HepG2 (cell line): ENCODE data around the gene SNX2. TPM values are rescaled to one million over a fixed set of nuclear protein-coding genes. Genes with fewer than 3 reads are reported as not detected.

Experiments
- ATAC-seq: fragments of 200-7000 bp; cut with Tn5 transposase; 3 replicates; pipeline ENCODE4 v1.9.1; 2020; ENCODE audit warnings: mild to moderate bottlenecking, moderate library complexity
- BruUV-seq: library from RNA; stranded (reverse); fragments of 400-500 nt; replicated peaks from 2 replicates; lab custom pipeline; 2021; lab: Mats Ljungman, UMichigan
- CTCF ChIA-PET: fragments of 300-600 bp; formaldehyde crosslinking; extraction: SDS; loops from one replicate; lab custom pipeline; 2021; ENCODE audit warnings: low total read pairs, inconsistent platforms, low intra/inter-chr PET ratio; lab: Yijun Ruan, JAX
- POLR2A ChIA-PET: fragments of 350-600 bp; sonication (Branson Sonifier 250); formaldehyde crosslinking; loops from one replicate; lab custom pipeline; 2020; ENCODE audit warnings: antibody characterized with exemption, inconsistent platforms; lab: Yijun Ruan, JAX
- DNase-seq: peaks from one replicate; pipeline ENCODE4 v3.0.0-alpha.2; 2015; ENCODE audit warnings: low spot score
- FAIRE-seq: peaks from 3 replicates; lab custom pipeline; 2011; peaks lifted over from hg19 to GRCh38; lab: Jason Lieb, UNC
- H2AFZ ChIP-seq: one replicate; pipeline ENCODE4 v1.6.1; 2011; ENCODE audit warnings: low read length, inconsistent platforms
- H3K27ac ChIP-seq: fragments of 300-600 bp; 3 replicates; pipeline ENCODE4 v1.8.0; 2011; ENCODE audit warnings: mixed run types, mild to moderate bottlenecking, mixed read lengths, low read length, inconsistent platforms; ENCODE audit not compliant: insufficient read depth; ENCODE audit errors: extremely low read length
- H3K27me3 ChIP-seq, 2 experiments: fragments of 200-600 bp in 1 of 2; 2 replicates in 1 of 2; 3 replicates in 1 of 2; pipeline versions ENCODE4 v1.6.0 to v1.8.0; 2011; ENCODE audit warnings: low read length in 2 of 2, mild to moderate bottlenecking in 2 of 2, moderate library complexity in 2 of 2, inconsistent platforms in 1 of 2; ENCODE audit not compliant: insufficient read depth in 2 of 2, control insufficient read depth in 1 of 2
- H3K36me3 ChIP-seq, 2 experiments: fragments of 200-600 bp in 1 of 2; replicated peaks in 1 of 2; 2 replicates in 1 of 2; 3 replicates in 1 of 2; pipeline versions ENCODE4 v1.5.1 to v1.8.0; 2011; ENCODE audit warnings: low read length in 2 of 2, inconsistent platforms in 1 of 2; ENCODE audit not compliant: insufficient read depth in 2 of 2, control insufficient read depth in 1 of 2
- H3K4me1 ChIP-seq: 2 replicates; pipeline ENCODE4 v1.5.1; 2012; ENCODE audit warnings: low read length, inconsistent platforms; ENCODE audit not compliant: insufficient read depth
- H3K4me2 ChIP-seq: 2 replicates; pipeline ENCODE4 v1.6.0; 2011; ENCODE audit warnings: low read depth, low read length, inconsistent platforms
- H3K4me3 ChIP-seq, 3 experiments: fragments of 200-600 bp in 1 of 3; sonication (generic), shearing (Covaris generic) in 1 of 3; replicated peaks in 1 of 3; 2 replicates each; pipeline ENCODE4 v1.5.1; 2011 to 2016; ENCODE audit warnings: low read length in 3 of 3, inconsistent platforms in 2 of 3, low read depth in 2 of 3, mild to moderate bottlenecking in 2 of 3, control low read depth in 1 of 3, mixed read lengths in 1 of 3; ENCODE audit not compliant: insufficient read depth in 1 of 3
- H3K79me2 ChIP-seq: one replicate; pipeline ENCODE4 v1.6.1; 2011; ENCODE audit warnings: low read length, inconsistent platforms; ENCODE audit not compliant: insufficient read depth
- H3K9ac ChIP-seq: 2 replicates; pipeline ENCODE4 v1.6.0; 2011; ENCODE audit warnings: mild to moderate bottlenecking, low read depth, low read length, inconsistent platforms; ENCODE audit not compliant: insufficient read depth
- H3K9me3 ChIP-seq: 2 replicates; pipeline ENCODE4 v1.5.1; 2012; ENCODE audit warnings: mild to moderate bottlenecking, low read length
- H4K20me1 ChIP-seq: 2 replicates; pipeline ENCODE4 v1.6.0; 2011; ENCODE audit warnings: inconsistent platforms, mild to moderate bottlenecking, low read length, moderate library complexity; ENCODE audit not compliant: insufficient read depth
- ARNTL ChIP-seq: sonication (generic); formaldehyde crosslinking; IDR thresholded peaks from 2 replicates; pipeline ENCODE4 v1.4.0; 2020; ENCODE audit warnings: mild to moderate bottlenecking, missing genetic modification reagents
- DNMT1 ChIP-seq: sonication (generic); formaldehyde crosslinking; IDR thresholded peaks from 2 replicates; pipeline ENCODE4 v1.5.1; 2020; ENCODE audit warnings: mild to moderate bottlenecking, missing genetic modification reagents
- FOXA1 ChIP-seq, 2 experiments: fragments of 450-650 bp in 1 of 2; sonication (generic) in 1 of 2; formaldehyde crosslinking in 1 of 2; IDR thresholded peaks; 2 replicates each; pipeline versions ENCODE4 v1.4.0 to v1.6.1; 2016 to 2020; ENCODE audit warnings: missing genetic modification reagents in 1 of 2
- HNF4G ChIP-seq, 2 experiments: sonication (generic) in 1 of 2; formaldehyde crosslinking in 1 of 2; IDR thresholded peaks; 2 replicates each; pipeline versions ENCODE4 v1.4.0 to v1.6.1; 2011 to 2020; ENCODE audit warnings: borderline replicate concordance in 2 of 2, low read depth in 2 of 2, mild to moderate bottlenecking in 2 of 2, low read length in 1 of 2, missing genetic modification reagents in 1 of 2, moderate library complexity in 1 of 2
- MTA3 ChIP-seq: sonication (generic); formaldehyde crosslinking; IDR thresholded peaks from 2 replicates; pipeline ENCODE4 v1.4.0; 2020; ENCODE audit warnings: missing genetic modification reagents
- NCOA1 ChIP-seq: sonication (generic); formaldehyde crosslinking; IDR thresholded peaks from 2 replicates; pipeline ENCODE4 v1.9.0; 2021; ENCODE audit warnings: missing genetic modification reagents
- NFYC ChIP-seq: IDR thresholded peaks from 2 replicates; pipeline ENCODE4 v1.6.1; 2016; ENCODE audit warnings: missing genetic modification reagents, missing compliant biosample characterization
- REL ChIP-seq: sonication (generic); formaldehyde crosslinking; conservative IDR thresholded peaks from 2 replicates; pipeline ENCODE4 v1.8.0; 2022; ENCODE audit warnings: mild to moderate bottlenecking, missing genetic modification reagents, moderate library complexity
- SETDB1 ChIP-seq: sonication (generic); formaldehyde crosslinking; IDR thresholded peaks from 2 replicates; pipeline ENCODE4 v1.5.1; 2020; ENCODE audit warnings: missing genetic modification reagents, mild to moderate bottlenecking, borderline replicate concordance
- SKI ChIP-seq: fragments of 450-650 bp; IDR thresholded peaks from one replicate; pipeline ENCODE4 v1.6.1; 2018; ENCODE audit warnings: mild to moderate bottlenecking; ENCODE audit not compliant: partially characterized antibody
- ZNF441 ChIP-seq: sonication (generic); formaldehyde crosslinking; IDR thresholded peaks from 2 replicates; pipeline ENCODE4 v1.7.0; 2021; ENCODE audit warnings: missing genetic modification reagents, borderline replicate concordance
- ZNF615 ChIP-seq: sonication (generic); formaldehyde crosslinking; IDR thresholded peaks from 2 replicates; pipeline ENCODE4 v1.5.0; 2020; ENCODE audit warnings: mild to moderate bottlenecking, missing genetic modification reagents, borderline replicate concordance
- ZNF776 ChIP-seq: sonication (generic); formaldehyde crosslinking; IDR thresholded peaks from 2 replicates; pipeline ENCODE4 v1.4.0; 2020; ENCODE audit warnings: mild to moderate bottlenecking, missing genetic modification reagents
- WGBS: methylation state at CpG from one replicate; pipeline ENCODE4 v1.1.6; 2017; ENCODE audit warnings: low lambda C conversion rate; 5-methylcytosine and 5-hydroxymethylcytosine counted together
- in situ Hi-C: cut with HindIII; loops from 2 replicates; pipeline ENCODE4 v1.10.0; 2017; ENCODE audit warnings: low pct_unique_long_range_greater_than_20kb; ENCODE audit not compliant: extremely low pct_ligation_motif_present
- intact Hi-C: fragments of 100-400 bp; cut with micrococcal nuclease; formaldehyde crosslinking; loops from one replicate; pipeline ENCODE4 v1.10.0; 2022; ENCODE audit not compliant: unreplicated experiment
- polyA plus RNA-seq, 8 experiments: library from polyadenylated mRNA; depleted of rRNA in 3 of 8; stranded (reverse) in 7 of 8; unstranded in 1 of 8; fragments of >200 nt; fragmentation: Illumina TruSeq in 4 of 8; extraction: Trizol in 4 of 8; gene quantifications; 2 replicates each; pipeline versions ENCODE4 v1.2.1 to v1.2.3, GENCODE V29; 2011 to 2016; ENCODE audit warnings: low read depth in 4 of 8, missing spikeins in 1 of 8, mixed read lengths in 1 of 8; ENCODE audit not compliant: insufficient read depth in 1 of 8
- total RNA-seq, 5 experiments: library from RNA; depleted of rRNA; stranded (reverse); fragments of >200 nt; fragmentation: Illumina TruSeq; extraction: Trizol; gene quantifications; 2 replicates each; pipeline ENCODE4 v1.2.3, GENCODE V29; 2016; ENCODE audit warnings: low read depth in 1 of 5
- TF ChIP-seq, protein P1 (sequence below): sonication (generic); formaldehyde crosslinking; IDR thresholded peaks from 2 replicates; pipeline ENCODE4 v1.5.0; 2020; ENCODE audit warnings: mild to moderate bottlenecking, missing genetic modification reagents
- TF ChIP-seq, protein P2 (sequence below): IDR thresholded peaks from 2 replicates; pipeline ENCODE4 v1.6.1; 2016; ENCODE audit warnings: mild to moderate bottlenecking, missing biosample characterization, missing genetic modification reagents
- TF ChIP-seq, protein P3 (sequence below): IDR thresholded peaks from 2 replicates; pipeline ENCODE4 v1.4.0; 2020; ENCODE audit warnings: mild to moderate bottlenecking, missing genetic modification reagents
- TF ChIP-seq, protein P4 (sequence below): sonication (generic); formaldehyde crosslinking; IDR thresholded peaks from 2 replicates; pipeline ENCODE4 v1.5.0; 2020; ENCODE audit warnings: missing genetic modification reagents, mild to moderate bottlenecking, borderline replicate concordance
- TF ChIP-seq, protein P5 (sequence below): IDR thresholded peaks from 2 replicates; pipeline ENCODE4 v1.6.1; 2016; ENCODE audit warnings: mild to moderate bottlenecking

The SNX2 gene
- total and polyA plus RNA-seq, 2 of the 13 experiments (the other 11 are each of a cell fraction or from before 2014, with no cell fraction given) = 26.4 to 78.8 TPM

DNA sequence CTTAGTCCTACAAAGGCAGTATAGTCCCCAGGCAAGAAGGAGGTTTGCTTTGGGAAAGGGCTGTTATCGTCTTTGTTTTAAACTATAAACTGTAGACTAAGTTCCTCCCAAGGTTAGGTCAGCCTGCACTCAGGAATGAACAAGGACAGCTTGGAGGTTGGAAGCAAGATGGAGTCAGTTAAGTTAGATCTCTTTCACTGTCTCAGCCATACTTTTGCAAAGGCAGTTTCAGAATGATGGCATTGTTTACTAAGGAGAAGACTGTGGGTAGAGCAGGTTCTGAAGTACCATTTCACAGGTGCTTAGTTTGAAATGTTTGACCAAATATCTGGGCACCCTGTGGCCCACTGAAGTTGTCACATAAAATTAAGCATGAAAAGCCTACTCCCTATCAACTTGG lies 90.0 kb downstream of the SNX2 start:
- in situ Hi-C loops = no loop called here
- no peak for TF ChIP-seq ZNF615
- TF ChIP-seq HNF4G (IDR thresholded peaks at IDR 0.05; ENCODE audit: borderline replicate concordance, low read depth, low read length) = no peak
- TF ChIP-seq HNF4G (CRISPR knock-in tag; IDR thresholded peaks at IDR 0.05; ENCODE audit: borderline replicate concordance, low read depth) = no peak
- TF ChIP-seq, protein P1, sequence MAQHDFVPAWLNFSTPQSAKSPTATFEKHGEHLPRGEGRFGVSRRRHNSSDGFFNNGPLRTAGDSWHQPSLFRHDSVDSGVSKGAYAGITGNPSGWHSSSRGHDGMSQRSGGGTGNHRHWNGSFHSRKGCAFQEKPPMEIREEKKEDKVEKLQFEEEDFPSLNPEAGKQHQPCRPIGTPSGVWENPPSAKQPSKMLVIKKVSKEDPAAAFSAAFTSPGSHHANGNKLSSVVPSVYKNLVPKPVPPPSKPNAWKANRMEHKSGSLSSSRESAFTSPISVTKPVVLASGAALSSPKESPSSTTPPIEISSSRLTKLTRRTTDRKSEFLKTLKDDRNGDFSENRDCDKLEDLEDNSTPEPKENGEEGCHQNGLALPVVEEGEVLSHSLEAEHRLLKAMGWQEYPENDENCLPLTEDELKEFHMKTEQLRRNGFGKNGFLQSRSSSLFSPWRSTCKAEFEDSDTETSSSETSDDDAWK (CRISPR knock-in tag) = no peak
- no peak for TF ChIP-seq NCOA1 (CRISPR knock-in tag)
- TF ChIP-seq, protein P2, sequence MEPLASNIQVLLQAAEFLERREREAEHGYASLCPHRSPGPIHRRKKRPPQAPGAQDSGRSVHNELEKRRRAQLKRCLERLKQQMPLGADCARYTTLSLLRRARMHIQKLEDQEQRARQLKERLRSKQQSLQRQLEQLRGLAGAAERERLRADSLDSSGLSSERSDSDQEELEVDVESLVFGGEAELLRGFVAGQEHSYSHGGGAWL (CRISPR knock-in tag) = no peak
- TF ChIP-seq, protein P3, sequence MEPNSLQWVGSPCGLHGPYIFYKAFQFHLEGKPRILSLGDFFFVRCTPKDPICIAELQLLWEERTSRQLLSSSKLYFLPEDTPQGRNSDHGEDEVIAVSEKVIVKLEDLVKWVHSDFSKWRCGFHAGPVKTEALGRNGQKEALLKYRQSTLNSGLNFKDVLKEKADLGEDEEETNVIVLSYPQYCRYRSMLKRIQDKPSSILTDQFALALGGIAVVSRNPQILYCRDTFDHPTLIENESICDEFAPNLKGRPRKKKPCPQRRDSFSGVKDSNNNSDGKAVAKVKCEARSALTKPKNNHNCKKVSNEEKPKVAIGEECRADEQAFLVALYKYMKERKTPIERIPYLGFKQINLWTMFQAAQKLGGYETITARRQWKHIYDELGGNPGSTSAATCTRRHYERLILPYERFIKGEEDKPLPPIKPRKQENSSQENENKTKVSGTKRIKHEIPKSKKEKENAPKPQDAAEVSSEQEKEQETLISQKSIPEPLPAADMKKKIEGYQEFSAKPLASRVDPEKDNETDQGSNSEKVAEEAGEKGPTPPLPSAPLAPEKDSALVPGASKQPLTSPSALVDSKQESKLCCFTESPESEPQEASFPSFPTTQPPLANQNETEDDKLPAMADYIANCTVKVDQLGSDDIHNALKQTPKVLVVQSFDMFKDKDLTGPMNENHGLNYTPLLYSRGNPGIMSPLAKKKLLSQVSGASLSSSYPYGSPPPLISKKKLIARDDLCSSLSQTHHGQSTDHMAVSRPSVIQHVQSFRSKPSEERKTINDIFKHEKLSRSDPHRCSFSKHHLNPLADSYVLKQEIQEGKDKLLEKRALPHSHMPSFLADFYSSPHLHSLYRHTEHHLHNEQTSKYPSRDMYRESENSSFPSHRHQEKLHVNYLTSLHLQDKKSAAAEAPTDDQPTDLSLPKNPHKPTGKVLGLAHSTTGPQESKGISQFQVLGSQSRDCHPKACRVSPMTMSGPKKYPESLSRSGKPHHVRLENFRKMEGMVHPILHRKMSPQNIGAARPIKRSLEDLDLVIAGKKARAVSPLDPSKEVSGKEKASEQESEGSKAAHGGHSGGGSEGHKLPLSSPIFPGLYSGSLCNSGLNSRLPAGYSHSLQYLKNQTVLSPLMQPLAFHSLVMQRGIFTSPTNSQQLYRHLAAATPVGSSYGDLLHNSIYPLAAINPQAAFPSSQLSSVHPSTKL (CRISPR knock-in tag) = no peak
- TF ChIP-seq SETDB1 = no peak
- TF ChIP-seq ARNTL (CRISPR knock-in tag) = no peak
- no peak for TF ChIP-seq MTA3 (CRISPR knock-in tag)
- no peak for TF ChIP-seq SKI
- TF ChIP-seq, protein P4, sequence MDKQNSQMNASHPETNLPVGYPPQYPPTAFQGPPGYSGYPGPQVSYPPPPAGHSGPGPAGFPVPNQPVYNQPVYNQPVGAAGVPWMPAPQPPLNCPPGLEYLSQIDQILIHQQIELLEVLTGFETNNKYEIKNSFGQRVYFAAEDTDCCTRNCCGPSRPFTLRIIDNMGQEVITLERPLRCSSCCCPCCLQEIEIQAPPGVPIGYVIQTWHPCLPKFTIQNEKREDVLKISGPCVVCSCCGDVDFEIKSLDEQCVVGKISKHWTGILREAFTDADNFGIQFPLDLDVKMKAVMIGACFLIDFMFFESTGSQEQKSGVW = no peak
- no peak for TF ChIP-seq ZNF441
- no peak for TF ChIP-seq FOXA1 (IDR thresholded peaks at IDR 0.05)
- no peak for TF ChIP-seq FOXA1 (CRISPR knock-in tag; IDR thresholded peaks at IDR 0.05)
- no peak for TF ChIP-seq NFYC (CRISPR knock-in tag)
- TF ChIP-seq, protein P5, sequence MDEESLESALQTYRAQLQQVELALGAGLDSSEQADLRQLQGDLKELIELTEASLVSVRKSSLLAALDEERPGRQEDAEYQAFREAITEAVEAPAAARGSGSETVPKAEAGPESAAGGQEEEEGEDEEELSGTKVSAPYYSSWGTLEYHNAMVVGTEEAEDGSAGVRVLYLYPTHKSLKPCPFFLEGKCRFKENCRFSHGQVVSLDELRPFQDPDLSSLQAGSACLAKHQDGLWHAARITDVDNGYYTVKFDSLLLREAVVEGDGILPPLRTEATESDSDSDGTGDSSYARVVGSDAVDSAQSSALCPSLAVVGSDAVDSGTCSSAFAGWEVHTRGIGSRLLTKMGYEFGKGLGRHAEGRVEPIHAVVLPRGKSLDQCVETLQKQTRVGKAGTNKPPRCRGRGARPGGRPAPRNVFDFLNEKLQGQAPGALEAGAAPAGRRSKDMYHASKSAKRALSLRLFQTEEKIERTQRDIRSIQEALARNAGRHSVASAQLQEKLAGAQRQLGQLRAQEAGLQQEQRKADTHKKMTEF (CRISPR knock-in tag) = no peak
- TF ChIP-seq ZNF776 (CRISPR knock-in tag) = no peak
- TF ChIP-seq DNMT1 (CRISPR knock-in tag) = no peak
- TF ChIP-seq REL (CRISPR knock-in tag) = no peak

More for the DNA sequence above, 90.0 kb downstream of the SNX2 start:
- ATAC-seq (no peak), FAIRE-seq (no peak), DNase-seq (no peak)
- no peak overlapping the region for H3K4me3 ChIP-seq
- H3K36me3 ChIP-seq = peaks cover 0 to 2% of the 10 kb centered on the region in 2 experiments; a peak in 2 of 5 replicates
- H2AFZ ChIP-seq = no peak overlapping the region
- H4K20me1 ChIP-seq = no peaks in the 10 kb centered on the region
- intact Hi-C loops = no loop called here
- 100% methylated on average over 1 of the region's 1 CpG for WGBS
- H3K4me2 ChIP-seq = no peak overlapping the region
- ChIA-PET CTCF (no interaction called here), POLR2A (no interaction called here)
- H3K9me3 ChIP-seq = no peaks in the 10 kb centered on the region
- H3K9ac ChIP-seq = no peak overlapping the region
- no peaks in the 10 kb centered on the region for H3K79me2 ChIP-seq
- no TSS peak for BruUV-seq
- no peak overlapping the region for H3K27ac ChIP-seq
- H3K4me1 ChIP-seq = peaks cover 17% of the 10 kb centered on the region
- H3K27me3 ChIP-seq = no peaks in the 10 kb centered on the region
